Naive thymus-derived CD4-positive, alpha-beta T cell (primary cell): ENCODE results near the gene YLPM1. TPM values are rescaled to one million over a fixed set of nuclear protein-coding genes. Genes with fewer than 3 reads are reported as not detected.
A peak's percentile ranks its signal among the peaks of the same experiment; 100 is the strongest.

ENCODE experiments used
- ATAC-seq: fragments of 150-1000 bp; cut with Tn5 transposase; 2 replicates; pipeline ENCODE4 v1.10.0; 2021; ENCODE audit warnings: mild to moderate bottlenecking, moderate library complexity
- CTCF ChIA-PET: fragments of 350-600 bp; sonication (Branson Sonifier 250); formaldehyde crosslinking; loops from one replicate; lab custom pipeline; 2021; ENCODE audit warnings: antibody characterized with exemption; lab: Charles Lee
- POLR2A ChIA-PET: fragments of 350-600 bp; sonication (Branson Sonifier 250); formaldehyde crosslinking; loops from one replicate; lab custom pipeline; 2021; ENCODE audit warnings: antibody characterized with exemption, inconsistent platforms; lab: Charles Lee
- DNase-seq, 9 donors: peaks; one replicate each; pipeline versions ENCODE4 v3.0.0 to v3.0.0-alpha.2; 2020 to 2022; ENCODE audit warnings: mixed read lengths in 1 of 9
- H3K27ac ChIP-seq: one replicate; pipeline ENCODE4 v1.7.0; 2013; ENCODE audit warnings: mild to moderate bottlenecking, low read depth, low read length, moderate library complexity
- H3K27me3 ChIP-seq, 2 donors: one replicate each; pipeline ENCODE4 v1.7.0; 2013; ENCODE audit warnings: low read length in 2 of 2, mild to moderate bottlenecking in 2 of 2, moderate library complexity in 2 of 2; ENCODE audit not compliant: control insufficient read depth in 2 of 2, insufficient read depth in 2 of 2
- H3K36me3 ChIP-seq, 3 experiments: 1 replicate in 2 of 3; 2 replicates in 1 of 3; pipeline ENCODE4 v1.7.0; 2013; ENCODE audit warnings: low read length in 3 of 3, mild to moderate bottlenecking in 3 of 3, moderate library complexity in 1 of 3; ENCODE audit not compliant: insufficient read depth in 3 of 3, control insufficient read depth in 2 of 3
- H3K4me1 ChIP-seq, 2 donors: one replicate each; pipeline ENCODE4 v1.7.0; 2013; ENCODE audit warnings: low read length in 2 of 2, mild to moderate bottlenecking in 2 of 2, moderate library complexity in 1 of 2; ENCODE audit not compliant: control insufficient read depth in 2 of 2, insufficient read depth in 2 of 2
- H3K4me3 ChIP-seq: 2 replicates; pipeline ENCODE4 v1.7.0; 2013; ENCODE audit warnings: mild to moderate bottlenecking, low read length
- H3K9me3 ChIP-seq, 3 experiments: 1 replicate in 2 of 3; 2 replicates in 1 of 3; pipeline ENCODE4 v1.7.0; 2013; ENCODE audit warnings: low read length in 3 of 3; ENCODE audit not compliant: control insufficient read depth in 2 of 3
- H3K27ac Mint-ChIP-seq, 9 donors: one replicate each; pipeline ENCODE4 v1.8.0; 2020 to 2022; ENCODE audit warnings: mixed read lengths in 9 of 9, mild to moderate bottlenecking in 8 of 9, moderate library complexity in 5 of 9, inconsistent platforms in 2 of 9
- H3K27me3 Mint-ChIP-seq, 5 donors: one replicate each; pipeline ENCODE4 v1.8.0; 2021 to 2022; ENCODE audit warnings: mixed read lengths in 5 of 5, mild to moderate bottlenecking in 1 of 5
- H3K36me3 Mint-ChIP-seq, 5 donors: one replicate each; pipeline ENCODE4 v1.8.0; 2020 to 2022; ENCODE audit warnings: mixed read lengths in 5 of 5, mild to moderate bottlenecking in 3 of 5, inconsistent platforms in 1 of 5
- H3K4me1 Mint-ChIP-seq, 7 donors: one replicate each; pipeline ENCODE4 v1.8.0; 2020 to 2022; ENCODE audit warnings: mixed read lengths in 7 of 7, mild to moderate bottlenecking in 3 of 7, inconsistent platforms in 1 of 7
- H3K4me3 Mint-ChIP-seq, 10 donors: one replicate each; pipeline ENCODE4 v1.8.0; 2020 to 2022; ENCODE audit warnings: mild to moderate bottlenecking in 10 of 10, mixed read lengths in 10 of 10, moderate library complexity in 6 of 10, inconsistent platforms in 2 of 10
- H3K9me3 Mint-ChIP-seq, 11 donors: one replicate each; pipeline ENCODE4 v1.8.0; 2020 to 2022; ENCODE audit warnings: mixed read lengths in 11 of 11, mild to moderate bottlenecking in 4 of 11, inconsistent platforms in 1 of 11, moderate library complexity in 1 of 11
- intact Hi-C, 2 donors: fragments of 100-400 bp; cut with micrococcal nuclease; formaldehyde crosslinking; loops; one replicate each; pipeline ENCODE4 v1.15.1; 2023
- polyA plus RNA-seq, 2 donors: library from polyadenylated mRNA; unstranded; fragments of 300-500 nt; fragmentation: Illumina TruSeq; gene quantifications; one replicate each; pipeline ENCODE4 v1.2.3, GENCODE V29; 2021
- total RNA-seq, 6 experiments: library from RNA in 5 of 6; stranded (reverse) in 5 of 6; gene quantifications; 1 replicate in 5 of 6; 2 replicates in 1 of 6; pipeline ENCODE4 v1.2.3 and lab custom pipeline; 2021 to 2026

YLPM1 gene
- total and polyA plus RNA-seq, 7 experiments from 2014 or later = 13.5 to 119 (median 94.8) TPM

DNA sequence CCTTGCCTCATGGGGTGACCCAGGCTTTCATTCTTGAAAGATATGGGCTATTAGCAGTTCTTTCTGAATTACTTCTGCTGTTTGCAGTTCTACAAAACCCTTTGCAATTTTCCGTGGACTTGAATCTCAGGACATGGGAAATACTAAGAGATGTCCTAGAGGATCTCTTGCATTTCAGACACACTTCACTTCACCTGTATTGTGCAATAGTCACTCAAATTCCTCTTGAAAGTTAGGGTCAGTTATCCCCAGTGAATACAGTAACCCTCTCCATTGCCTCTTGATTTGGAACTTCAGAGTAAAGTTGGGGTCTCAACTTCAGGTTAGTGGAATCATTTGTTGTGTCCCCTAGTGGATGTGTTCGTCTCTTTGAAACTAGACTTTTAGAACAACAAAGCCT, 31.8 kb downstream of the YLPM1 start:
- intact Hi-C loops = loop anchor here in 1 of 2 donors (5.0 kb wide), 1 partner anchor 433 kb away; no protein-coding TSS in a partner anchor
- CTCF ChIA-PET = interaction anchor here (1.1 to 1.8 kb wide), 2 partner anchors 14 to 186 kb away, joined by 3 to 6 read pairs; no protein-coding TSS in a partner anchor

DNA sequence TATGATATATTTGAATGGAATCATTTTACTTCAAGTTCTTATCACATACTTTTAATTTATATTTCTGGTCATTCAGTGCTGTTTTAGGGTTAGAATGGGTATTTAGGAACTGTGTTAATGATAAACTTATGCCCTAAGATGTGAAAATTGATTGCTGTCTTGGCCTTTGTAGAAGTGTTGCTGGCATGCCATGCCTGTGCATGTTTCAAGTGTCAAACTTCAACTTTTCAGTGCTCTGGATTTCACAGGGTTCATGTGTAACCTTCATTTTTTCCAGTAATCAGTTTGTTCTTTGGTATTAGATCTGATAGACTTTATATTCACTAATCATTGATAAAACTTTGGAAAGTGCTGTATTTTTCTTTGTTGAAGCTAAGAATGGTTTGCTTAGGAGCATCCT, 36.6 kb downstream of the YLPM1 start:
- ChIA-PET CTCF (interaction anchor here (1.5 kb wide), 1 partner anchor 191 kb away, joined by 8 read pairs; no protein-coding TSS in a partner anchor), POLR2A (no interaction called here)
- Histone ChIP-seq H3K27me3 (no peaks in the 10 kb centered on the region), H3K27ac (no peak overlapping the region), H3K36me3 (peaks cover 13 to 38% (median 20%) of the 10 kb centered on the region in 3 experiments), H3K4me3 (no peak overlapping the region), H3K4me1 (no peaks in the 10 kb centered on the region), H3K9me3 (no peaks in the 10 kb centered on the region)
- DNase-seq (no peak), ATAC-seq (no peak)
- H3K36me3 Mint-ChIP-seq = peaks cover 14 to 60% (median 41%) of the 10 kb centered on the region in 5 donors
- peaks cover 0 to 2% (median 0%) of the 10 kb centered on the region in 11 donors for H3K9me3 Mint-ChIP-seq
- intact Hi-C loops = no loop called here
- H3K27me3 Mint-ChIP-seq = no peaks in the 10 kb centered on the region
- H3K27ac Mint-ChIP-seq = peak overlapping the region in 1 of 9 donors; percentile 34
- peaks cover 16 to 56% (median 38%) of the 10 kb centered on the region in 7 donors for H3K4me1 Mint-ChIP-seq
- no peak overlapping the region for H3K4me3 Mint-ChIP-seq

More for the DNA sequence above, 31.8 kb downstream of the YLPM1 start:
- H3K4me1 Mint-ChIP-seq = peaks cover 45 to 82% (median 71%) of the 10 kb centered on the region in 7 donors
- Histone ChIP-seq H3K36me3 (peaks cover 6 to 20% (median 16%) of the 10 kb centered on the region in 3 experiments), H3K9me3 (no peaks in the 10 kb centered on the region), H3K27me3 (no peaks in the 10 kb centered on the region), H3K4me3 (no peak overlapping the region), H3K27ac (no peak overlapping the region), H3K4me1 (peaks cover 20% of the 10 kb centered on the region in 2 donors)
- H3K27ac Mint-ChIP-seq = peak overlapping the region in 7 of 9 donors; percentile 38 to 92 (median 80)
- DNase-seq = no peak
- H3K36me3 Mint-ChIP-seq = peaks cover 6 to 57% (median 30%) of the 10 kb centered on the region in 5 donors
- H3K9me3 Mint-ChIP-seq = peaks cover 0 to 9% (median 2%) of the 10 kb centered on the region in 11 donors
- POLR2A ChIA-PET = interaction anchor here (1.2 to 1.9 kb wide), 3 partner anchors 32 to 82 kb away, joined by 3 to 15 read pairs (median 5); partner anchors contain the start of genes AREL1, FCF1 and YLPM1
- H3K27me3 Mint-ChIP-seq = no peaks in the 10 kb centered on the region
- H3K4me3 Mint-ChIP-seq = peak overlapping the region in 5 of 10 donors; percentile 7 to 89 (median 84)
- ATAC-seq = no peak

DNA sequence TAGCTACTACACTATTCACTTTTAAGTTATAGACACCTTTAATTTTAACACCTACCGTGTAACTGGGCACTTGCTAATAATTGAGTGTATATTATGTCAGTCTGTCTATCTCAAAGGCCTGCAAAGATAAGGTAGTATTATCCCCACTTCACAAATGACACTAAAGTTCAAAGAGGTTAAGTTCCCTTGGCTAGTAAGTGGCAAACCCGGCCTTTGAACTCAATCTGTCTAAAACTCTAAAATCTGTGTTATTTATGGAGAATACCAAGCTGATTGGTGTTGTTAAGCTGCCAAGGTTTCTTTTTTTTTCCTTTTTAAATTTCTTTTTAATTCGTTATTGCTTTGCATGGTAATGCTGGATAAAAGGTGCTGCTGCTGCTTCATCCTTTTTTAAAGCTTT, 37.7 kb downstream of the YLPM1 start:
- ChIA-PET CTCF (interaction anchor here (0.5 to 1.5 kb wide), 5 partner anchors 9 to 192 kb away, joined by 3 to 8 read pairs (median 3); partner anchors contain the start of gene LTBP2), POLR2A (interaction anchor here (0.7 kb wide), 2 partner anchors 30 to 106 kb away, joined by 3 read pairs; no protein-coding TSS in a partner anchor)
- Histone ChIP-seq H3K27me3 (no peaks in the 10 kb centered on the region), H3K4me1 (no peaks in the 10 kb centered on the region), H3K9me3 (no peaks in the 10 kb centered on the region), H3K27ac (no peak overlapping the region), H3K36me3 (peaks cover 13 to 38% (median 20%) of the 10 kb centered on the region in 3 experiments), H3K4me3 (no peak overlapping the region)
- no peak overlapping the region for H3K27ac Mint-ChIP-seq
- no peak for DNase-seq
- intact Hi-C loops = no loop called here
- H3K4me3 Mint-ChIP-seq = no peak overlapping the region
- peaks cover 14 to 54% (median 37%) of the 10 kb centered on the region in 5 donors for H3K36me3 Mint-ChIP-seq
- H3K4me1 Mint-ChIP-seq = peaks cover 11 to 46% (median 33%) of the 10 kb centered on the region in 7 donors
- H3K9me3 Mint-ChIP-seq = peaks cover 0 to 2% (median 0%) of the 10 kb centered on the region in 11 donors
- H3K27me3 Mint-ChIP-seq = no peaks in the 10 kb centered on the region
- ATAC-seq = no peak

GRCh38 chr14:74801396-74801795, 38.3 kb downstream of the YLPM1 start:
- peaks cover 10 to 50% (median 33%) of the 10 kb centered on the region in 5 donors for H3K36me3 Mint-ChIP-seq

GRCh38 chr14:74804219-74804825, 41.2 kb downstream of the YLPM1 start:
- H3K36me3 ChIP-seq = peaks cover 6 to 26% (median 7%) of the 10 kb centered on the region in 3 experiments
- H3K4me1 Mint-ChIP-seq = peaks cover 2 to 25% (median 14%) of the 10 kb centered on the region in 7 donors
- CTCF ChIA-PET = interaction anchor here (0.6 to 1.5 kb wide), 6 partner anchors 15 to 201 kb away, joined by 3 to 12 read pairs (median 4); no protein-coding TSS in a partner anchor
- H3K4me3 Mint-ChIP-seq = no peak overlapping the region
- no peak overlapping the region for H3K27ac ChIP-seq
- H3K36me3 Mint-ChIP-seq = peaks cover 10 to 35% (median 21%) of the 10 kb centered on the region in 5 donors
- DNase-seq (peak in 5 of 9 donors; percentile 8 to 41 (median 28)), ATAC-seq (no peak)
- intact Hi-C loops = loop anchor here (1.0 kb wide), 1 partner anchor 195 kb away; no protein-coding TSS in a partner anchor
- no peaks in the 10 kb centered on the region for H3K9me3 Mint-ChIP-seq
- no peaks in the 10 kb centered on the region for H3K27me3 ChIP-seq
- H3K4me1 ChIP-seq = no peaks in the 10 kb centered on the region
- no peaks in the 10 kb centered on the region for H3K27me3 Mint-ChIP-seq
- POLR2A ChIA-PET = interaction anchor here (0.6 to 1.0 kb wide), 2 partner anchors 42 to 693 kb away, joined by 5 to 7 read pairs; partner anchors contain the start of gene YLPM1
- no peaks in the 10 kb centered on the region for H3K9me3 ChIP-seq
- H3K27ac Mint-ChIP-seq = peak overlapping the region in 2 of 9 donors; percentile 6 to 29
- no peak overlapping the region for H3K4me3 ChIP-seq

More at GRCh38 chr14:74801396-74801795, 38.3 kb downstream of the YLPM1 start:
- ChIA-PET CTCF (interaction anchor here (0.5 to 1.5 kb wide), 4 partner anchors 9 to 192 kb away, joined by 3 to 8 read pairs (median 4); partner anchors contain the start of gene LTBP2), POLR2A (interaction anchor here (0.7 kb wide), 1 partner anchor 105 kb away, joined by 3 read pairs; no protein-coding TSS in a partner anchor)
- H3K27me3 ChIP-seq = no peaks in the 10 kb centered on the region
- H3K4me3 ChIP-seq = no peak overlapping the region
- intact Hi-C loops = no loop called here
- no peaks in the 10 kb centered on the region for H3K27me3 Mint-ChIP-seq
- no peaks in the 10 kb centered on the region for H3K9me3 ChIP-seq
- H3K4me1 ChIP-seq = no peaks in the 10 kb centered on the region
- ATAC-seq = no peak
- H3K27ac Mint-ChIP-seq = no peak overlapping the region
- peaks cover 11 to 41% (median 28%) of the 10 kb centered on the region in 7 donors for H3K4me1 Mint-ChIP-seq
- H3K27ac ChIP-seq = no peak overlapping the region
- H3K36me3 ChIP-seq = peaks cover 13 to 38% (median 20%) of the 10 kb centered on the region in 3 experiments
- peaks cover 0 to 2% (median 0%) of the 10 kb centered on the region in 11 donors for H3K9me3 Mint-ChIP-seq
- DNase-seq = no peak
- no peak overlapping the region for H3K4me3 Mint-ChIP-seq

DNA sequence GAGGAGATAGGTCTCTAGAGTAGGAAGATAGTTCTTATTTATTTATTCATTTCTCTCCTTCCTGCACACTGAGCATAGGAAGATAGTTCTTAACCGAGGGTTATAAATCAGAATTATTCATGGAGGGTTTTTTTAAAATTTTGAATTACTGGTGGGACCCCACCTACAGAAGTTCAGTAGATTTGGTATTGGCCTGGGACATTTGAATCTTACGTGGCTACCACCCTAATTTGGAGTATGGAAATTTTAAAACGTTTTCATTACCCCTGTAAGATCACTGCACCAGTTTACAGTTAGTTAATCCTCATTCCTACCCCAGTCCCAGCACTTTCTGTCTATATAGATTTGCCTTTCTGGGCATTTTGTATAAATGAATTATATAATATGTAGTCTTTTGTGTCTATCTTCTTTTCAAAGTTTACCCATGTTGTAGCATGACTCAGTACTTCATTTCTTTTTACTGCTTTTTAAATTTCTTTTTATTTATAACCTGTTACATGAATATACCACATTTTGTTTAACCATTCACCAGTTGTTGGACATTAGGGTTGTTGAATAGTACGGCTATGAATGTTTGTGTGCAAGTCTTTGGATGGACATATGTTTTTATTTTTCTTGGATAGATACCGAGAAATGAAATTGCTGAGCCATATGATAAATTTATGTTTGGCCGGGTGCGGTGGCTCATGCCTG, 44.9 kb downstream of the YLPM1 start:
- Histone ChIP-seq H3K9me3 (no peaks in the 10 kb centered on the region), H3K27ac (no peak overlapping the region), H3K27me3 (no peaks in the 10 kb centered on the region), H3K36me3 (peaks cover 15 to 55% (median 18%) of the 10 kb centered on the region in 3 experiments), H3K4me1 (no peaks in the 10 kb centered on the region), H3K4me3 (no peak overlapping the region)
- Mint-ChIP-seq H3K9me3 (no peaks in the 10 kb centered on the region), H3K36me3 (peaks cover 12 to 41% (median 30%) of the 10 kb centered on the region in 5 donors), H3K27me3 (no peaks in the 10 kb centered on the region), H3K27ac (peak overlapping the region in 1 of 9 donors; percentile 9), H3K4me3 (no peak overlapping the region), H3K4me1 (peaks cover 0 to 6% (median 4%) of the 10 kb centered on the region in 7 donors)
- POLR2A ChIA-PET = no interaction called here
- intact Hi-C loops = loop anchor here in 1 of 2 donors (2.0 kb wide), 1 partner anchor 17 kb away; no protein-coding TSS in a partner anchor
- DNase-seq (no peak), ATAC-seq (no peak)
- CTCF ChIA-PET = no interaction called here
